ENCODE data around the gene MED13L. TPM values are rescaled to one million over a fixed set of nuclear protein-coding genes. Genes with fewer than 3 reads are reported as not detected.
A peak's percentile ranks its signal among the peaks of the same experiment; 100 is the strongest.

The MED13L gene
- total and polyA plus RNA-seq, 2 donors (not counting 1 experiment from before 2014, with no cell fraction given) = 56.5 to 97.3 TPM

- Histone ChIP-seq H3K9ac (ENCODE audit: insufficient read depth, low read length) (no peak overlapping the region), H3K27ac (ENCODE audit: insufficient read depth, low read length) (no peak overlapping the region), H3K4me1 (ENCODE audit: control insufficient read depth, extremely low read depth, insufficient read depth, low read length) (peaks cover 2% of the 10 kb centered on the region), H3K9me3 (ENCODE audit: control insufficient read depth, insufficient read depth, low read depth, low read length) (no peaks in the 10 kb centered on the region), H3K4me2 (ENCODE audit: extremely low read depth, insufficient read depth, low read length) (peak overlapping the region; percentile 45), H3K27me3 (ENCODE audit: control insufficient read depth, insufficient read depth, low read length) (no peaks in the 10 kb centered on the region), H2AFZ (ENCODE audit: low read length) (no peak overlapping the region), H4K20me1 (ENCODE audit: control insufficient read depth, extremely low read depth, insufficient read depth, low read length) (no peaks in the 10 kb centered on the region), H3K4me3 (replicated peaks in 1 of 4; ENCODE audit: control extremely low read depth in 1 of 4, insufficient read depth in 1 of 4, low read depth in 3 of 4, low read length in 4 of 4) (no peak overlapping the region), H3K79me2 (ENCODE audit: control insufficient read depth, insufficient read depth, low read length) (peaks cover 30% of the 10 kb centered on the region), H3K36me3 (ENCODE audit: control insufficient read depth, insufficient read depth, low read length) (no peaks in the 10 kb centered on the region)
- TF ChIP-seq, protein P1, sequence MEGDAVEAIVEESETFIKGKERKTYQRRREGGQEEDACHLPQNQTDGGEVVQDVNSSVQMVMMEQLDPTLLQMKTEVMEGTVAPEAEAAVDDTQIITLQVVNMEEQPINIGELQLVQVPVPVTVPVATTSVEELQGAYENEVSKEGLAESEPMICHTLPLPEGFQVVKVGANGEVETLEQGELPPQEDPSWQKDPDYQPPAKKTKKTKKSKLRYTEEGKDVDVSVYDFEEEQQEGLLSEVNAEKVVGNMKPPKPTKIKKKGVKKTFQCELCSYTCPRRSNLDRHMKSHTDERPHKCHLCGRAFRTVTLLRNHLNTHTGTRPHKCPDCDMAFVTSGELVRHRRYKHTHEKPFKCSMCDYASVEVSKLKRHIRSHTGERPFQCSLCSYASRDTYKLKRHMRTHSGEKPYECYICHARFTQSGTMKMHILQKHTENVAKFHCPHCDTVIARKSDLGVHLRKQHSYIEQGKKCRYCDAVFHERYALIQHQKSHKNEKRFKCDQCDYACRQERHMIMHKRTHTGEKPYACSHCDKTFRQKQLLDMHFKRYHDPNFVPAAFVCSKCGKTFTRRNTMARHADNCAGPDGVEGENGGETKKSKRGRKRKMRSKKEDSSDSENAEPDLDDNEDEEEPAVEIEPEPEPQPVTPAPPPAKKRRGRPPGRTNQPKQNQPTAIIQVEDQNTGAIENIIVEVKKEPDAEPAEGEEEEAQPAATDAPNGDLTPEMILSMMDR (conservative IDR thresholded peaks at IDR 0.05 in 1 of 2, IDR thresholded peaks at IDR 0.05 in 1 of 2; ENCODE audit: low read depth in 1 of 2, low read length in 2 of 2) = no peak
- no peak for TF ChIP-seq EZH2 (IDR thresholded peaks at IDR 0.05; ENCODE audit: low read length, missing control alignments)
- DNase-seq (ENCODE audit: low read depth in 2 of 2) = no peak
Measured at GRCh38 chr12:116087962-116088361, 189.5 kb downstream of the MED13L start.

DNA sequence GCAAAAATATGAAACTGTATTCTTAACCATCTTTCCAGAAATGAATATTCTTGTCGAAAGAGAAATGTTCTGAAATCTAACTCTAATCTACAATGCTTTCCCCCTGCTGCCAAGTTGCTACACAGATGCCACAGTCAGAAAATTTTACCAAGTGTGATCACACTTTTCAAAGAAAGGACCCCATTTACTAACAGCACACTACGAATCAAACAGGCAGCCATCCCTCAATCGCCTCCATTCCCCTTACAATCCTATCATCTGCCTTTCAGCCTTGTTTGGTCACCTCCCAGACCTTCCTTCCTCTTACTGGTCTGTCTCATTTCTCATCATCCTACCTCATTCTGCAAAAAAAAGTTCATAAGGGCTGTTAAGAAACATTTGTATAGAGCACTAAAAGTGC is 190.1 kb downstream of the MED13L start:
- no peak overlapping the region for H3K27ac ChIP-seq (ENCODE audit: insufficient read depth, low read length)
- no peaks in the 10 kb centered on the region for H3K9me3 ChIP-seq (ENCODE audit: control insufficient read depth, insufficient read depth, low read depth, low read length)
- no peak for TF ChIP-seq EZH2 (IDR thresholded peaks at IDR 0.05; ENCODE audit: low read length, missing control alignments)
- TF ChIP-seq, protein P1 (conservative IDR thresholded peaks at IDR 0.05 in 1 of 2, IDR thresholded peaks at IDR 0.05 in 1 of 2; ENCODE audit: low read depth in 1 of 2, low read length in 2 of 2) = no peak
- peaks cover 2% of the 10 kb centered on the region for H3K4me1 ChIP-seq (ENCODE audit: control insufficient read depth, extremely low read depth, insufficient read depth, low read length)
- no peak for DNase-seq (ENCODE audit: low read depth in 2 of 2)
- H3K4me3 ChIP-seq (replicated peaks in 1 of 4; ENCODE audit: control extremely low read depth in 1 of 4, insufficient read depth in 1 of 4, low read depth in 3 of 4, low read length in 4 of 4) = no peak overlapping the region
- H3K27me3 ChIP-seq (ENCODE audit: control insufficient read depth, insufficient read depth, low read length) = no peaks in the 10 kb centered on the region
- no peak overlapping the region for H2AFZ ChIP-seq (ENCODE audit: low read length)
- H3K36me3 ChIP-seq (ENCODE audit: control insufficient read depth, insufficient read depth, low read length) = no peaks in the 10 kb centered on the region
- H3K9ac ChIP-seq (ENCODE audit: insufficient read depth, low read length) = no peak overlapping the region
- H3K79me2 ChIP-seq (ENCODE audit: control insufficient read depth, insufficient read depth, low read length) = peaks cover 30% of the 10 kb centered on the region
- H3K4me2 ChIP-seq (ENCODE audit: extremely low read depth, insufficient read depth, low read length) = no peak overlapping the region
- H4K20me1 ChIP-seq (ENCODE audit: control insufficient read depth, extremely low read depth, insufficient read depth, low read length) = no peaks in the 10 kb centered on the region

- no peak overlapping the region for H3K4me2 ChIP-seq (ENCODE audit: extremely low read depth, insufficient read depth, low read length)
- H2AFZ ChIP-seq (ENCODE audit: low read length) = no peak overlapping the region
- no peaks in the 10 kb centered on the region for H3K36me3 ChIP-seq (ENCODE audit: control insufficient read depth, insufficient read depth, low read length)
- H3K4me1 ChIP-seq (ENCODE audit: control insufficient read depth, extremely low read depth, insufficient read depth, low read length) = no peaks in the 10 kb centered on the region
- H3K9me3 ChIP-seq (ENCODE audit: control insufficient read depth, insufficient read depth, low read depth, low read length) = no peaks in the 10 kb centered on the region
- no peaks in the 10 kb centered on the region for H3K27me3 ChIP-seq (ENCODE audit: control insufficient read depth, insufficient read depth, low read length)
- H3K27ac ChIP-seq (ENCODE audit: insufficient read depth, low read length) = no peak overlapping the region
- DNase-seq (ENCODE audit: low read depth in 2 of 2) = no peak
- no peak overlapping the region for H3K9ac ChIP-seq (ENCODE audit: insufficient read depth, low read length)
- H3K4me3 ChIP-seq (replicated peaks in 1 of 4; ENCODE audit: control extremely low read depth in 1 of 4, insufficient read depth in 1 of 4, low read depth in 3 of 4, low read length in 4 of 4) = no peak overlapping the region
- H3K79me2 ChIP-seq (ENCODE audit: control insufficient read depth, insufficient read depth, low read length) = peaks cover 6% of the 10 kb centered on the region
- TF ChIP-seq, protein P1 (conservative IDR thresholded peaks at IDR 0.05 in 1 of 2, IDR thresholded peaks at IDR 0.05 in 1 of 2; ENCODE audit: low read depth in 1 of 2, low read length in 2 of 2) = no peak
- no peak for TF ChIP-seq EZH2 (IDR thresholded peaks at IDR 0.05; ENCODE audit: low read length, missing control alignments)
- no peaks in the 10 kb centered on the region for H4K20me1 ChIP-seq (ENCODE audit: control insufficient read depth, extremely low read depth, insufficient read depth, low read length)
Measured at GRCh38 chr12:116080415-116080814, 197.1 kb downstream of the MED13L start.
